AG04449 (cell line): ENCODE measurements around the gene LPAR2.

ENCODE experiments used
- CTCF ChIA-PET: fragments of 350-600 bp; formaldehyde crosslinking; extraction: SDS; loops from one replicate; lab custom pipeline; 2021; ENCODE audit warnings: antibody characterized with exemption; lab: Yijun Ruan, JAX
- POLR2A ChIA-PET: fragments of 400-600, 350-600 bp; formaldehyde crosslinking; extraction: SDS; loops from one replicate; lab custom pipeline; 2020; ENCODE audit warnings: antibody characterized with exemption, inconsistent platforms; lab: Yijun Ruan, JAX
- DNase-seq: peaks from one replicate; pipeline ENCODE4 v3.0.0-alpha.2; 2010; ENCODE audit warnings: low read depth, low spot score
- H3K4me3 ChIP-seq: 2 replicates; pipeline ENCODE4 v1.5.1; 2011; ENCODE audit warnings: low read depth, mild to moderate bottlenecking, control low read depth, low read length
- TF ChIP-seq, protein P1 (sequence below): IDR thresholded peaks from one replicate; pipeline ENCODE4 v1.5.1; 2011; ENCODE audit warnings: mild to moderate bottlenecking, moderate library complexity, low read length, control low read depth, inconsistent platforms; ENCODE audit not compliant: insufficient read depth; ENCODE audit errors: missing control alignments

The LPAR2 gene

DNA sequence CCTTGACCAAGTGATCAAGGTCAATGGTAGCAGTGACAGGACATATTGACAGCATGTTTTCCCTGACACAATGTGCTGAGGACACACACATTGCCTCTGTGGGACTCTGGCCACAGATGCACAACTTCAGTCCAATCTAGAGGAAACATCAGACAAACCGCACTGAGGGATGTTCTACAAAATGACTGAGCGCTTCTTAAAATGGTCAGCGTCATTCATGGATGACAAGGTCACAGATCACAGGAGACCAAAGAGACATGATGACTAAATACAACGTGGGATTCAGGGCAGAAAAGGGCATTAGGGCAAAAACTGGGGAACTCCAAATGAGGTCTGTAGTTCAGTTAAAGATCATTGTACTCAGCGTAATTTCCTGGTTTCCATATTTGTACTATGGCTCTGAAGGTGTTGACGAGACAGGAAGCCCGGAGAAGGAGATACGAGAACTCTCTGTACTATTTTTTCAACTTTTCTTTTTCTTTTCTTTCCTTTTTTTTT is 30.2 kb downstream of the LPAR2 start:
- CTCF ChIA-PET: interaction anchor here (1.4 to 2.1 kb wide), 2 partner anchors 43 to 44 kb away, joined by 4 to 8 read pairs; no protein-coding TSS in a partner anchor
- no peak overlapping the region for H3K4me3 ChIP-seq
- TF ChIP-seq, protein P1, sequence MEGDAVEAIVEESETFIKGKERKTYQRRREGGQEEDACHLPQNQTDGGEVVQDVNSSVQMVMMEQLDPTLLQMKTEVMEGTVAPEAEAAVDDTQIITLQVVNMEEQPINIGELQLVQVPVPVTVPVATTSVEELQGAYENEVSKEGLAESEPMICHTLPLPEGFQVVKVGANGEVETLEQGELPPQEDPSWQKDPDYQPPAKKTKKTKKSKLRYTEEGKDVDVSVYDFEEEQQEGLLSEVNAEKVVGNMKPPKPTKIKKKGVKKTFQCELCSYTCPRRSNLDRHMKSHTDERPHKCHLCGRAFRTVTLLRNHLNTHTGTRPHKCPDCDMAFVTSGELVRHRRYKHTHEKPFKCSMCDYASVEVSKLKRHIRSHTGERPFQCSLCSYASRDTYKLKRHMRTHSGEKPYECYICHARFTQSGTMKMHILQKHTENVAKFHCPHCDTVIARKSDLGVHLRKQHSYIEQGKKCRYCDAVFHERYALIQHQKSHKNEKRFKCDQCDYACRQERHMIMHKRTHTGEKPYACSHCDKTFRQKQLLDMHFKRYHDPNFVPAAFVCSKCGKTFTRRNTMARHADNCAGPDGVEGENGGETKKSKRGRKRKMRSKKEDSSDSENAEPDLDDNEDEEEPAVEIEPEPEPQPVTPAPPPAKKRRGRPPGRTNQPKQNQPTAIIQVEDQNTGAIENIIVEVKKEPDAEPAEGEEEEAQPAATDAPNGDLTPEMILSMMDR: no peak
- POLR2A ChIA-PET: no interaction called here
- no peak for DNase-seq

DNA sequence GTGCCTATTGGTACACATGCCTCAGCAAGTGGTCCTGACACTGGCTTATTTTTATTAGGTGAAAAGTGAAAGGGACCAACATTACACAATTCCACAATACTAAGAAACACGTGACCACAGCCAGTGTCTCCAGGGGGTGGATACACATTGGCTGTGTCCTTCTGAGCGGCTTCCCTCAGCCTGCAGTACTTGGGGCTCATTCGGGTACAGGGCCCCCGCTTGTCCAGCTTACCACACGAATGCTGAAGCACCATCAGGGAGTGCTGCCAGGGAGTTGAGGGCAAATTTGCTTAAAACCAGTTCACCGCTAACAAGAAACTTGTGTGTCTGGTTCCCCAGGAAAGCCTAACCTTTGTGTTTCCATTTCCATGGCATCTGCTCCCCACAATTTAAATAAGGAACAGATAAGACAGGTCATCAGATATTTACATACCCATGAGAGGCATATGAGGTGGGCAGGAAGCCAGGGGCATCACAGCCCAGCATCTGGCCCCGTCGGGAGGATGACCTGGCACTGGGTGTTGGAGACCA is 32.8 kb downstream of the LPAR2 start:
- ChIA-PET POLR2A (no interaction called here), CTCF (no interaction called here)
- TF ChIP-seq, protein P1: no peak
- no peak for DNase-seq
- H3K4me3 ChIP-seq: no peak overlapping the region

DNA sequence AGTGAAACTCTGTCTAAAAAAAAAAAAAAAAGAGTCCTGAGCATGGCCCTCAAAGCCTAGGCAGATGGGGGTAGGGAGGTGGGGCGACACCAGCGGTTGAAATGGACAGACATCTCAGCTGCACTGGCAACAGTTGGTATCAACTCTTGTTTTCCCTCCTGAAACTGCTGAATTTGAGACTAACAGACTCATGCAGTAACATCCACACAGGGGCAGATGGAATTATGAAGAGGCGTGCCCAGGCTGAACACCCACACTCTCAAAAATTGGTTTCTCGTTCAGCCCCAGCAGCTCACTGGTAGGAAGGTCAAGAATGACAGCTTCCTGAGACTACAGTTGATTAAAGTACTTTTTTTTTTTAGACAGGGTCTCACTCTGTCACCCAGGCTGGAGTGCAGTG is 33.6 kb downstream of the LPAR2 start:
- TF ChIP-seq, protein P1: no peak
- ChIA-PET CTCF (interaction anchor here (1.1 kb wide), 1 partner anchor 62 kb away, joined by 3 read pairs; no protein-coding TSS in a partner anchor), POLR2A (no interaction called here)
- DNase-seq: no peak
- H3K4me3 ChIP-seq: no peak overlapping the region

DNA sequence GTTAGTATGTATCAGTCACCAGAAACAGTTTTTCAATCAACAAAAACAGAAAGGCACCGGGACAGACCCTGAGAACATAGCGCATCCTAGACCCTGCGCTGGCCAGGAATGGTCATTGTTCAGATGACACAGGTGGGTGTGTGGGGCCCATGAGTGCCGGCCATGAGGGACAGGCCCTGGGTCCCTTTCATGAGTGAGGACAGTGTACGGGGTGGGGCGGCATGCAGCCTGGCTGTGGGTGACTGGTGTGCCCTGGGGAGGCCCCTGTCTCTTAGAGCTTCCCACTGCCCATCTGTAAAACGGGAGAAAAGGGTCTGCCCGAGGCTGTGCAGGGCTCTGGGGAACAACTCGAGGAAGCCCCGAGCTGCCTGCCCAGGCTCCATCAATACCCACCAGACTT is 35.3 kb downstream of the LPAR2 start:
- TF ChIP-seq, protein P1: no peak
- CTCF ChIA-PET: interaction anchor here (1.0 to 2.4 kb wide), 3 partner anchors 38 to 51 kb away, joined by 3 to 11 read pairs (median 4); no protein-coding TSS in a partner anchor
- POLR2A ChIA-PET: no interaction called here
- no peak for DNase-seq
- H3K4me3 ChIP-seq: no peak overlapping the region

DNA sequence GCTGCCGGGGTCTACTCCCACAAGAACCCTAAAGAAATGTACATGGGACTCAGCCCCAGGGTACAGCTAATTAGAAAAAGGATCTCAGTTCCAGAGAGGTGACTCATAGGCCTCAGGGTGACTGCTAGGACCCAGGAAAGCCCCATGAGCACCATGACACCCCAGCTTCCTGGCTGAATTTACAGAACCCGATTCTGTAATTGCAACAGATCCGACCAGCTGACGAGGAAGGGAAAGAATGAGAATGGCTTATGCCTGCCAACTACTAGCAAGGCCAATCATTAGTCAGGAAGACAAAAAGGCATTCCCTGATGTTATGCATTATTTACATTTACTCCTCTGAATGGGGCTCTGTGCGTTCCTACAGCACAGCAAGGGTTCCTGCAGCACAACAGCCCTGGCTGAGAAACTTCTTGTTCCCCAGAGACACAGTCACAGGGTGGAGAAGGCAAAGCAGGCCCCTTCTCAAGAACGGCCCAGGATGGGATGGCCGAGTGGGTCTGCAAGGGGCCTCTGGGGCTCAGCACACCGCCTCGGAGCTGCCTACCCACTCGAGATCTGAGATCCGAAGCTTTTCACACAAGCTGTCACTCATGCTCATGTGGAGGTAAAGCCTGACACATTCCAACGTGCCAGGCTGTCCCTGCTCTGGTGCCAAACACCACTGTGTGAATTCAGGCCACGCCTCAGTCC is 36.7 kb downstream of the LPAR2 start:
- peak overlapping the region; percentile 6; the same call in 1 of the 2 replicates for H3K4me3 ChIP-seq
- peak; percentile 97 for DNase-seq
- POLR2A ChIA-PET: interaction anchor here (0.7 kb wide), 1 partner anchor 9 kb away, joined by 3 read pairs; no protein-coding TSS in a partner anchor
- CTCF ChIA-PET: interaction anchor here (1.0 to 2.4 kb wide), 6 partner anchors 16 to 59 kb away, joined by 3 to 11 read pairs (median 4); no protein-coding TSS in a partner anchor
- TF ChIP-seq, protein P1: no peak

DNA sequence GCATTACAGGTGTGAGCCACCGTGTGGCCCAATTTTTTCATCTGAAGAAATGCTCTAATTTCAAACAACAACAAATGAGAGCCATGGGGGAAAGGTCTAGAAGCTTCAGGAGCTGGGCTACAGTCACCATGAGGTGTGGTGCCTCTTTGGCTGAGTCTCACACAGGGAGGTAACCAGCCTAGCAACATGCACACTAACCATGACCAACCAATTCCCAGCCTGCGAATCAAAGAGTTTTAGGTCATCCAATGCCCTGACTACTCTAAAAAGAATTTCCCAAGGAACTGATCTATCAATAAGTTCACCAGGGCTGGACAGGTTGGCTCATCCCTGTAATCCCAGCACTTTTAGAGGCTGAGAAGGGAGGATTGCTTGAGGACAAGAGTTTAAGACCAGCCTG is 39.5 kb downstream of the LPAR2 start:
- ChIA-PET CTCF (interaction anchor here (3.2 kb wide), 1 partner anchor 35 kb away, joined by 23 read pairs; no protein-coding TSS in a partner anchor), POLR2A (no interaction called here)
- TF ChIP-seq, protein P1: no peak
- no peak overlapping the region for H3K4me3 ChIP-seq
- no peak for DNase-seq
